ENCODE measurements around the gene MAL.

Gene MAL

GRCh38 chr2:95051626-95052025 is 26.1 kb downstream of the MAL start:
- Mint-ChIP-seq H3K4me3 (no peak overlapping the region), H3K27me3 (peaks cover 36% of the 10 kb centered on the region), H3K4me1 (no peaks in the 10 kb centered on the region), H3K36me3 (ENCODE audit: insufficient read depth) (peaks cover 1% of the 10 kb centered on the region), H3K9me3 (no peaks in the 10 kb centered on the region), H3K27ac (ENCODE audit: low read depth) (no peak overlapping the region)
- ATAC-seq (replicated peaks; ENCODE audit: extremely low read depth, poor library complexity, severe bottlenecking) (no peak), DNase-seq (ENCODE audit: low spot score in 2 of 2) (no peak)

- Mint-ChIP-seq H3K4me1 (no peaks in the 10 kb centered on the region), H3K4me3 (no peak overlapping the region)
Measured at GRCh38 chr2:95052307-95052706, 26.8 kb downstream of the MAL start.

GRCh38 chr2:95052804-95053479 is 27.4 kb downstream of the MAL start:
- H3K36me3 Mint-ChIP-seq (ENCODE audit: insufficient read depth), result peaks cover 1% of the 10 kb centered on the region
- H3K27me3 Mint-ChIP-seq, result peaks cover 39% of the 10 kb centered on the region
- DNase-seq (ENCODE audit: low spot score in 2 of 2), result no peak
- ATAC-seq (replicated peaks; ENCODE audit: extremely low read depth, poor library complexity, severe bottlenecking), result no peak
- peak overlapping the region; percentile 38 for H3K27ac Mint-ChIP-seq (ENCODE audit: low read depth)
- H3K4me1 Mint-ChIP-seq, result no peaks in the 10 kb centered on the region
- H3K9me3 Mint-ChIP-seq, result no peaks in the 10 kb centered on the region
- H3K4me3 Mint-ChIP-seq, result no peak overlapping the region

More at GRCh38 chr2:95052307-95052706, 26.8 kb downstream of the MAL start:
- ATAC-seq (replicated peaks; ENCODE audit: extremely low read depth, poor library complexity, severe bottlenecking), result no peak
- peaks cover 37% of the 10 kb centered on the region for H3K27me3 Mint-ChIP-seq
- H3K9me3 Mint-ChIP-seq, result no peaks in the 10 kb centered on the region
- no peak for DNase-seq (ENCODE audit: low spot score in 2 of 2)
- H3K36me3 Mint-ChIP-seq (ENCODE audit: insufficient read depth), result peaks cover 1% of the 10 kb centered on the region
- no peak overlapping the region for H3K27ac Mint-ChIP-seq (ENCODE audit: low read depth)

- Mint-ChIP-seq H3K4me3 (no peak overlapping the region), H3K36me3 (ENCODE audit: insufficient read depth) (peaks cover 3% of the 10 kb centered on the region), H3K4me1 (no peaks in the 10 kb centered on the region), H3K27me3 (peaks cover 45% of the 10 kb centered on the region), H3K27ac (ENCODE audit: low read depth) (peak overlapping the region; percentile 38), H3K9me3 (no peaks in the 10 kb centered on the region)
- DNase-seq (ENCODE audit: low spot score in 2 of 2) (no peak), ATAC-seq (replicated peaks; ENCODE audit: extremely low read depth, poor library complexity, severe bottlenecking) (no peak)
Measured at GRCh38 chr2:95053543-95053942, 28.0 kb downstream of the MAL start.

- H3K4me1 Mint-ChIP-seq, result no peaks in the 10 kb centered on the region
- no peaks in the 10 kb centered on the region for H3K9me3 Mint-ChIP-seq
- peaks cover 3% of the 10 kb centered on the region for H3K36me3 Mint-ChIP-seq (ENCODE audit: insufficient read depth)
- ATAC-seq (replicated peaks; ENCODE audit: extremely low read depth, poor library complexity, severe bottlenecking) (no peak), DNase-seq (ENCODE audit: low spot score in 2 of 2) (no peak)
- H3K4me3 Mint-ChIP-seq, result no peak overlapping the region
- H3K27ac Mint-ChIP-seq (ENCODE audit: low read depth), result no peak overlapping the region
- H3K27me3 Mint-ChIP-seq, result peaks cover 50% of the 10 kb centered on the region
Measured at GRCh38 chr2:95054016-95054415, 28.5 kb downstream of the MAL start.

- no peaks in the 10 kb centered on the region for H3K9me3 Mint-ChIP-seq
- ATAC-seq (replicated peaks; ENCODE audit: extremely low read depth, poor library complexity, severe bottlenecking) (no peak), DNase-seq (ENCODE audit: low spot score in 2 of 2) (no peak)
- peaks cover 3% of the 10 kb centered on the region for H3K36me3 Mint-ChIP-seq (ENCODE audit: insufficient read depth)
- no peak overlapping the region for H3K27ac Mint-ChIP-seq (ENCODE audit: low read depth)
- no peak overlapping the region for H3K4me3 Mint-ChIP-seq
- no peaks in the 10 kb centered on the region for H3K4me1 Mint-ChIP-seq
- peaks cover 52% of the 10 kb centered on the region for H3K27me3 Mint-ChIP-seq
Measured at GRCh38 chr2:95055262-95055661, 29.8 kb downstream of the MAL start.

GRCh38 chr2:95056044-95056443 is 30.5 kb downstream of the MAL start:
- H3K36me3 Mint-ChIP-seq (ENCODE audit: insufficient read depth), result peaks cover 3% of the 10 kb centered on the region
- H3K27me3 Mint-ChIP-seq, result peaks cover 52% of the 10 kb centered on the region
- H3K4me1 Mint-ChIP-seq, result no peaks in the 10 kb centered on the region
- ATAC-seq (replicated peaks; ENCODE audit: extremely low read depth, poor library complexity, severe bottlenecking), result no peak
- no peak for DNase-seq (ENCODE audit: low spot score in 2 of 2)
- no peak overlapping the region for H3K27ac Mint-ChIP-seq (ENCODE audit: low read depth)
- no peak overlapping the region for H3K4me3 Mint-ChIP-seq
- H3K9me3 Mint-ChIP-seq, result no peaks in the 10 kb centered on the region

GRCh38 chr2:95056461-95057459 is 31.3 kb downstream of the MAL start:
- ATAC-seq (replicated peaks; ENCODE audit: extremely low read depth, poor library complexity, severe bottlenecking), result no peak
- peaks cover 3% of the 10 kb centered on the region for H3K36me3 Mint-ChIP-seq (ENCODE audit: insufficient read depth)
- H3K27ac Mint-ChIP-seq (ENCODE audit: low read depth), result no peak overlapping the region
- no peak overlapping the region for H3K4me3 Mint-ChIP-seq
- DNase-seq (ENCODE audit: low spot score in 2 of 2), result no peak
- H3K9me3 Mint-ChIP-seq, result no peaks in the 10 kb centered on the region
- H3K4me1 Mint-ChIP-seq, result no peaks in the 10 kb centered on the region
- H3K27me3 Mint-ChIP-seq, result peaks cover 47% of the 10 kb centered on the region

- DNase-seq (ENCODE audit: low spot score in 2 of 2) (no peak), ATAC-seq (replicated peaks; ENCODE audit: extremely low read depth, poor library complexity, severe bottlenecking) (no peak)
- H3K9me3 Mint-ChIP-seq, result no peaks in the 10 kb centered on the region
- H3K27ac Mint-ChIP-seq (ENCODE audit: low read depth), result no peak overlapping the region
- peaks cover 3% of the 10 kb centered on the region for H3K36me3 Mint-ChIP-seq (ENCODE audit: insufficient read depth)
- peaks cover 6% of the 10 kb centered on the region for H3K4me1 Mint-ChIP-seq
- H3K4me3 Mint-ChIP-seq, result no peak overlapping the region
- H3K27me3 Mint-ChIP-seq, result peaks cover 54% of the 10 kb centered on the region
Measured at GRCh38 chr2:95057535-95058370, 32.2 kb downstream of the MAL start.

- Mint-ChIP-seq H3K9me3 (no peaks in the 10 kb centered on the region), H3K27me3 (peaks cover 62% of the 10 kb centered on the region), H3K4me1 (peaks cover 11% of the 10 kb centered on the region), H3K27ac (ENCODE audit: low read depth) (no peak overlapping the region), H3K4me3 (no peak overlapping the region), H3K36me3 (ENCODE audit: insufficient read depth) (peaks cover 1% of the 10 kb centered on the region)
- no peak for ATAC-seq (replicated peaks; ENCODE audit: extremely low read depth, poor library complexity, severe bottlenecking)
- DNase-seq (ENCODE audit: low spot score in 2 of 2), result no peak
Measured at GRCh38 chr2:95058466-95058988, 33.0 kb downstream of the MAL start.

- peaks cover 68% of the 10 kb centered on the region for H3K27me3 Mint-ChIP-seq
- no peak overlapping the region for H3K4me3 Mint-ChIP-seq
- peaks cover 1% of the 10 kb centered on the region for H3K36me3 Mint-ChIP-seq (ENCODE audit: insufficient read depth)
- peaks cover 11% of the 10 kb centered on the region for H3K4me1 Mint-ChIP-seq
- ATAC-seq (replicated peaks; ENCODE audit: extremely low read depth, poor library complexity, severe bottlenecking) (no peak), DNase-seq (ENCODE audit: low spot score in 2 of 2) (no peak)
- H3K27ac Mint-ChIP-seq (ENCODE audit: low read depth), result no peak overlapping the region
- no peaks in the 10 kb centered on the region for H3K9me3 Mint-ChIP-seq
Measured at GRCh38 chr2:95058989-95059641, 33.6 kb downstream of the MAL start.

Measured in central memory CD8-positive, alpha-beta T cell (primary cell).